NCI-H2029 (cell line): ENCODE results near the gene CA6.
"Not testable (repeated sequence)": the region's sequence is repeated elsewhere in the genome, so short reads cannot be mapped to it uniquely, and the experiment has no call there.

ENCODE experiments used
- DNase-seq: peaks from one replicate; lab custom pipeline; 2025; lab: John Stamatoyannopoulos, UW

The CA6 gene

GRCh38 chr1:8969937-8970336, 24.3 kb downstream of the CA6 start:
- no peak for DNase-seq

GRCh38 chr1:8970870-8971337, 25.2 kb downstream of the CA6 start:
- DNase-seq: no peak

GRCh38 chr1:8974551-8974950, 28.9 kb downstream of the CA6 start:
- no peak for DNase-seq

DNA sequence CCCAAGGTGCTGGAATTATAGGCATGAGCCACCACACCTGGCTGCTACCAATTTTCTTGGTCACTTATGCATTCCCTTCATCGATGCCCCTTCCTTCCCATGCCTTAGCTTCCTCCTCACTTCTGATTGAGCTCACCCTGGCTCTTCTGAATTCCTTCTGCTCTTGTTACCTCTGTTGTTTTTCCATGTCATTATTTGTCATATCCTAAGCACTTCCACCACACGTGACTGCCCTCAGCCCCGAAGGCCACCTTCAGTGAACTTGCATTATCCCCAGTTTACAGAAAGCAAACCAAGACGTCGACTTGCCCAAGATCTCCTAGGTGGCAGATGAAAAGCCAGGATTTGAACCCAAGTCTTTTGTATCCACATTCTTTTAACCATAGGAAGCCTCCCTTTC, 30.7 kb downstream of the CA6 start:
- DNase-seq: no peak

DNA sequence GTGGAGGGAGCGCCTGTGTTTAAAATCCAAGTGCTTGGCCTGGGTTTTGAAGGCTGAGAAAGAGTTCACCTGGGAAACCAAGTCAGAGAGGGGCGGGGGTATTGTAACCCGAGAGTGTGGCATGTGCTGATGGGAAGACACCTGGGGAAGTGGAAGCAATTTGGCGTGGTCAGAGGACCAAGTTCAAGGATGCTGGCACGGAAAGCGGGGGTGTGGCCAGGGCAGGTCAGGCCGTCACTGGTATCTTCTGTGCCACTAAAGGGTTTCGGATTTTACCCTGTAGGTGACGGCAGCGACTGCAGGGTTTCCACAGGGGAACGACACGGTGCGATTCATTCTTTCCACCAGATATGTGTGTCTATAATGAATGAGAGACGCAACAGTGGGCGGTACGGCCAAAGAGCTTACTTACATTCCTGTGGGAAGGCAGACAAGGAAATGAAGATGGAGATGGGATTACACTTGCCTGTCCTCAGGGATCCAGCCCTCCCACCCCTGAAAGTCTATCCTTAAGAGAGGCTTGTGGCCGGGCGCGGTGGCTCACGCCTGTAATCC, 31.3 kb downstream of the CA6 start:
- DNase-seq: no peak

- no peak for DNase-seq
Observed at GRCh38 chr1:8980656-8981055, 35.0 kb downstream of the CA6 start.

DNA sequence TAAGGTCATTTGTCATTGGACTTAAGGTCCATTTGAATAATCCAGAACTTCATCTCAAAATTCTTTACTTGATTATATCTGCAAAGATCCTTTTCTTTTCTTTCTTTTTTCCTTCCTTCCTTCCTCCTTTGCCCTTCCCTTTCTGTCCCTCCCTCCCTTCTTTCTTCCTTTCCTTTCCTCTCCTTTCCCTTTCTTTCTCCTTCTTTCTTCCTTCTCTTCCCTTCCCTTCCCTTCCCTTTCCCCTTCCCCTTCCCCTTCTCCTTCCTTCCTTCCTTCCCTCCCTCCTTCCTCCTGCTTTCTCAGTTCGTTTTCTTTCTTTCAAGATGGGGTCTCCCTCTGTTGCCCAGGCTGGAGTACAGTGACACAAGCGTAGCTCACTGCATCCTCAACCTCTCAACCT, 35.5 kb downstream of the CA6 start:
- DNase-seq: no peak

DNA sequence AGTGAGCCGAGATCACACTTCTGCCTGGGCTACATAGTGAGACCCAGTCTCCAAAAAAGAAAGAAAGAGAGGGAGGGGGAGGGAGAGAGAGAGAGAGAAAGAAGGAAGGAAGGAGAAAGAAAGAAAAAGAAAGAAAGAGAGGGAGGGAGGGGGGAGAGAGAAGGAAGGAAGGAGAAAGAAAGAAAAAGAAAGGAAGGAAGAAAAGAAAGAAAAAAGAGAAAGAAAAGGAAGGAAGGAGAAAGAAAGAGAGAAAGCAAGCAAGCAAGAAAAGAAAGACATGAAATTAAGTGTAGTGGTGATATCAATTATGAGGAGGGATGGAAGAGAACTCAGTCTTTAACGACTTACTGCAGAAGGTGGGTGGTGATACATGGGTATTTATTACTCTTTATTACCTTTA, 38.5 kb downstream of the CA6 start:
- DNase-seq: no peak

DNA sequence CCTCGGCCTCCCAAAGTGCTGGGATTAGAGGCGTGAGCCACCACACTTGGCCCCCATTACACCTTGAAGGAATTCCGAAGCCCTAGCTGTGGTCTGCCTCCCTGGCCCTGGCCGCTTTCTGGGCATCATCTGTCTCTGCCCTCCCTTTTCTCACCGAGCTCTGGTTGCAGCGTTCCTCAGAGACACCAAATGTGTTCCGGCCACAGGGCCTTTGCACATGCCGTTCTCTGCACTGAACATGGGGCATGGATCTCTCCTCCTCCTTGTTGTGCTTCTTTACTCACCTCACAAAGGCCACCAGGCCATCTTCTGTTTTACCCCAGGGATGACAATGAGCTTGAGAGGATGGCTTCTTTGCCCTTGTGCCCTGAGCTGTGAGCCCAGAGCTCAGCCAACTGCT, 39.3 kb downstream of the CA6 start:
- DNase-seq: no peak

GRCh38 chr1:8985915-8986813, 40.5 kb downstream of the CA6 start:
- peak; percentile 62 for DNase-seq

DNA sequence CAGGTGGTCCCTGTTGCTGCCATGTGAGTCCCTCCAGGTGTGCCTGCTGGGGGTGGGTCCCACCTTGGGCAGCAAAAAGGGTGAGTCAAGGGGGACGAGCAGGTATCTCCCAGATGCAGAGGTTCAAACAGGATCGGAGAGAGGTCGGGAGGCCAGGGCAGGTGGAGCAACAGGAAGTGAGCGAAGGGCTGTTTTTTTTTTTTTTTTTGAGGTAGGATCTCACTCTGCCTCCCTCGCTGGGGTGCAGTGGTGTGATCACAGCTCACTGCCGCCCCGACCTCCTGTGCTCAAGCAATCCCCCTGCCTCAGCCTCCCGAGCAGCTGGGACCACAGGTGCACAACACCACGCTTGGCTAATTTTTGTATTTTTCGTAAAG, 41.1 kb downstream of the CA6 start:
- no peak for DNase-seq

- no peak for DNase-seq
Observed at GRCh38 chr1:8987881-8988617, 42.4 kb downstream of the CA6 start.

DNA sequence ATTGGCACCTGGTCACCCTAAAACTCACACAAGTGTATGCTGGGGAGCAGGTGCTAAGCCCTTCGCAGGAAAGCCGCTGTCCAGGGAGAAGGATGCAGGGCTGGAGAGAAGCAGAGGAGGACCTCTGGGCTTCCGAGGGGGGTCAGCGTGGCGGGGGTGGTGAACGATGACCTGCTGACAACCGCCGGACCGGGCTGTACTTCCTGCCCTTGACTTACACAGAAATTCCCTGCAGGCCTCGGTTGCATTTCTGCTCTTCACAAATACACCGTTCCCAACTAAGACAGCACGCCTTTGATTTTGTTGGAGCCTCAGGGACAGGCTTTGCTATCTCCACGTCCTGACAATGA, 42.9 kb downstream of the CA6 start:
- no peak for DNase-seq

DNA sequence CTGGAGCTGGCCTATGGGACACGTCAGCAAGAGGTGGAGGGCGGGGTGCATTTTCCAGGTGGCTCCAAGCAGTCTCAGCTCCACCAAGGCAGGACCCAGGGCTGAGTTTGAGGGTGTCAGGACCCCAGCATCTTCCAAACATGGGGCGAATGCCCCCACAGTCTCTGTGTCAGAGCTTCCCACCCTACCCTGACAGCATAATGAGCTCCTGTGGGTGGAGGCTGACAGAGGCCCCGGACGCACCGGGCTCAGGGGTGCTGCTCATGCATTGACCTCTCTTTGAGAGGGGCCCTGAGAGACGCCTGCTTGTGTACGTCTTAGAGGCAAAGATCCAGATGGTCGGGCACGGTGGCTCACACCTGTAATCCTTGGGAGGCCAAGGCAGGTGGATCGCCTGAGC, 43.4 kb downstream of the CA6 start:
- no peak for DNase-seq

DNA sequence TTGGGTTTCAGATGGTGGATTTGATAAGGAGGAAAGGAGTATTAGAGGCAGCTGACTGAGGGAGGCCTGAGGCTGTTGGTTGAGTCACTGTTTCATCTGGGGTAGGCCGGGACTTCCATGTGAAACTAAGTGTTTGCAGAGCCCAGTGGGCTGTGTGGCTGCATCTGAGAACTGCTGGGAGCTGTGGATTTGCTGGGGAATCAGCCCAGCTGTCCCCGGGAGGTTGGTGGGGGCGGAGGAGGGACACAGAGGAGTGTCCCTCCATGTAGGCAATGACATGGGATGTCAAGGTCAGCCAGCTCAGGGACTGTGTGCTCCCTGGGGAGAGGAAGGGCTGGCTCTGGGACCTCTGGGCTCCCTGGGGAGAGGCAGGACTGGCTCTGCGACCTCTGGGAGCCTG, 44.2 kb downstream of the CA6 start:
- no peak for DNase-seq

- DNase-seq: no peak
Observed at GRCh38 chr1:8992936-8993687, 47.4 kb downstream of the CA6 start.

GRCh38 chr1:8993962-8994675, 48.5 kb downstream of the CA6 start:
- not testable (repeated sequence) for DNase-seq

- not testable (repeated sequence) for DNase-seq
Observed at GRCh38 chr1:9001534-9002214, 56.0 kb downstream of the CA6 start.

- DNase-seq: not testable (repeated sequence)
Observed at GRCh38 chr1:9002215-9002560, 56.5 kb downstream of the CA6 start.

- no peak for DNase-seq
Observed at GRCh38 chr1:9004031-9004699, 58.5 kb downstream of the CA6 start.
